MM.1S (cell line): ENCODE results near the gene FAM162A.

Source experiments
- DNase-seq: peaks from one replicate; pipeline ENCODE4 v3.0.0-alpha.2; 2015
- H2AFZ ChIP-seq: fragments of 300-600 bp; sonication (generic); 2 replicates; pipeline ENCODE4 v1.6.0; 2016; ENCODE audit warnings: antibody characterized with exemption, low read length
- H3F3A ChIP-seq: fragments of 300-600 bp; sonication (generic); 2 replicates; pipeline ENCODE4 v1.6.1; 2016; ENCODE audit warnings: mild to moderate bottlenecking, antibody characterized with exemption, low read length, moderate library complexity, mixed read lengths; ENCODE audit not compliant: insufficient read depth
- H3K27ac ChIP-seq: fragments of 300-600 bp; sonication (generic); 2 replicates; pipeline ENCODE4 v1.5.1; 2016; ENCODE audit warnings: mild to moderate bottlenecking, low read length
- H3K27me3 ChIP-seq: fragments of 300-600 bp; sonication (generic); replicated peaks from 2 replicates; pipeline ENCODE4 v1.6.0; 2016; ENCODE audit warnings: low read length; ENCODE audit not compliant: insufficient read depth
- H3K36me3 ChIP-seq: fragments of 300-600 bp; sonication (generic); replicated peaks from 2 replicates; pipeline ENCODE4 v1.6.1; 2016; ENCODE audit warnings: mild to moderate bottlenecking, low read length, mixed read lengths; ENCODE audit not compliant: insufficient read depth
- H3K4me1 ChIP-seq: fragments of 300-600 bp; sonication (generic); 2 replicates; pipeline ENCODE4 v1.6.1; 2016; ENCODE audit warnings: low read length, mixed read lengths
- H3K4me2 ChIP-seq: fragments of 300-600 bp; sonication (generic); 2 replicates; pipeline ENCODE4 v1.6.0; 2016; ENCODE audit warnings: low read depth, low read length
- H3K4me3 ChIP-seq: fragments of 300-600 bp; sonication (generic); 2 replicates; pipeline ENCODE4 v1.5.1; 2016; ENCODE audit warnings: low read length, mixed read lengths
- H3K79me2 ChIP-seq: fragments of 300-600 bp; sonication (generic); 2 replicates; pipeline ENCODE4 v1.6.1; 2016; ENCODE audit warnings: mixed run types, low read length, mixed read lengths
- H3K9ac ChIP-seq: fragments of 300-600 bp; sonication (generic); 2 replicates; pipeline ENCODE4 v1.6.1; 2016; ENCODE audit warnings: low read length, mixed read lengths
- H3K9me2 ChIP-seq: fragments of 300-600 bp; sonication (generic); replicated peaks from 2 replicates; pipeline ENCODE4 v1.6.1; 2016; ENCODE audit warnings: mild to moderate bottlenecking, low read length, mixed read lengths; ENCODE audit not compliant: insufficient read depth
- H3K9me3 ChIP-seq: fragments of 300-600 bp; sonication (generic); replicated peaks from 2 replicates; pipeline ENCODE4 v1.6.1; 2016; ENCODE audit warnings: mild to moderate bottlenecking, low read length, mixed read lengths; ENCODE audit not compliant: insufficient read depth
- H4K20me1 ChIP-seq: fragments of 300-600 bp; sonication (generic); 2 replicates; pipeline ENCODE4 v1.6.1; 2016; ENCODE audit warnings: mild to moderate bottlenecking, low read length, moderate library complexity, mixed read lengths; ENCODE audit not compliant: insufficient read depth
- EZH2 ChIP-seq: fragments of 300-600 bp; sonication (generic); optimal IDR thresholded peaks from 2 replicates; pipeline ENCODE3; 2017; ENCODE audit warnings: low read depth, mild to moderate bottlenecking, antibody characterized with exemption, low read length, mixed read lengths
- EZH2phosphoT487 ChIP-seq: fragments of 300-600 bp; sonication (generic); IDR thresholded peaks from 2 replicates; pipeline ENCODE4 v1.6.1; 2018; ENCODE audit warnings: antibody characterized with exemption, low read length
- TF ChIP-seq, protein P1 (sequence below): fragments of 300-600 bp; sonication (generic); IDR thresholded peaks from 2 replicates; pipeline ENCODE4 v1.5.1; 2016; ENCODE audit warnings: antibody characterized with exemption, low read length, mixed read lengths

FAM162A gene, protein sequence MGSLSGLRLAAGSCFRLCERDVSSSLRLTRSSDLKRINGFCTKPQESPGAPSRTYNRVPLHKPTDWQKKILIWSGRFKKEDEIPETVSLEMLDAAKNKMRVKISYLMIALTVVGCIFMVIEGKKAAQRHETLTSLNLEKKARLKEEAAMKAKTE

DNA sequence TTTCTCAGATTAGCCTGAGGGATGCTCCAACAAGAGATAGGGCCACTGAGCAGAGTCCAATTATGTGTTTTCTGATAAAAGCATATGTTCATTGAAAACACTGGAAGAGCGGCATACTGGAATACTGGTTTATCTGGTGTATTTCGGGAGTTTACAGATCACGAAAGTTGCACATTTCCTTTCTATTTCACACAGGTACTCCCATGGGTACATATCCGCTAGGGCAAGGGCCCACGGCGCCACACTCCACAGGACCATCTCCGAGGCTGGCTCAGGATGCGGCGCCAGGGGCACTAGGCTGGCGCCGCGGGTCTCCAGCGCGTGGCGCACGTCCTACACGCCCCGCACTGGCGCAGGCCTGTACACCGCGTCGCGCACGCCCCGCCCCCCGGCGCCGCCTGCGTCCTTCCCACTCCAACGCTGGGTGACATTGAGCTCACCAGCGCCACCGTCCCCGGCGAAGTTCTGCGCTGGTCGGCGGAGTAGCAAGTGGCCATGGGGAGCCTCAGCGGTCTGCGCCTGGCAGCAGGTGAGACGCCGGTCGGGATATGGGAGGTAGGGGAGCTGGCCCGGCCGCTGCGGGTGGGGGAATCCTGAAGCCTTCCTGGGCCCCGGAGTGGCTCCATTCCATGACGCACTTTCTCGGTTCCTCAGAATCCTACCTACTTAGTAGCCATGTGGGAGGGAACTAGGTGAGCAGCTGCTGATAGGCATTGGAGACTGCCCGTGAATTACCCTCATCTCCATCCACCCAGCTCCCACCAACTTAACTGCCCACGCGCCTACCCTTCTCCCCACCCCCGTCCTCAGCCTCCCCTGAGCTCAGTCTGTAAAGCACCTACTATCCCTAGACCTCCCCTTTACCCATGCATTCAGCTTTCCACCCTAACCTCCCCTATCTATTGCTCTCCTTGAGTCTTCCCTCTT is at the start of gene FAM162A:
Gene FAM162A (plus strand): TSS at position 412 of the 927 bp plus-strand sequence. CDS start 84 bp downstream, at position 496.
- Histone ChIP-seq H3K79me2 (peaks cover 53% of the 10 kb centered on the region), H3K9ac (peak within 1 kb of the TSS; percentile 68), H4K20me1 (no peaks in the 10 kb centered on the region), H2AFZ (peak within 1 kb of the TSS; percentile 93), H3K27ac (peak within 1 kb of the TSS; percentile 51; the same call in 1 of the 2 replicates), H3K4me3 (peak within 1 kb of the TSS; percentile 87), H3K9me2 (no peaks in the 10 kb centered on the region), H3F3A (peaks cover 5% of the 10 kb centered on the region), H3K9me3 (no peaks in the 10 kb centered on the region), H3K27me3 (no peaks in the 10 kb centered on the region), H3K36me3 (no peaks in the 10 kb centered on the region), H3K4me2 (peak within 1 kb of the TSS; percentile 95), H3K4me1 (peaks cover 7% of the 10 kb centered on the region; the same call in 1 of the 2 replicates)
- DNase-seq = peak; percentile 97
- TF ChIP-seq, protein P1, sequence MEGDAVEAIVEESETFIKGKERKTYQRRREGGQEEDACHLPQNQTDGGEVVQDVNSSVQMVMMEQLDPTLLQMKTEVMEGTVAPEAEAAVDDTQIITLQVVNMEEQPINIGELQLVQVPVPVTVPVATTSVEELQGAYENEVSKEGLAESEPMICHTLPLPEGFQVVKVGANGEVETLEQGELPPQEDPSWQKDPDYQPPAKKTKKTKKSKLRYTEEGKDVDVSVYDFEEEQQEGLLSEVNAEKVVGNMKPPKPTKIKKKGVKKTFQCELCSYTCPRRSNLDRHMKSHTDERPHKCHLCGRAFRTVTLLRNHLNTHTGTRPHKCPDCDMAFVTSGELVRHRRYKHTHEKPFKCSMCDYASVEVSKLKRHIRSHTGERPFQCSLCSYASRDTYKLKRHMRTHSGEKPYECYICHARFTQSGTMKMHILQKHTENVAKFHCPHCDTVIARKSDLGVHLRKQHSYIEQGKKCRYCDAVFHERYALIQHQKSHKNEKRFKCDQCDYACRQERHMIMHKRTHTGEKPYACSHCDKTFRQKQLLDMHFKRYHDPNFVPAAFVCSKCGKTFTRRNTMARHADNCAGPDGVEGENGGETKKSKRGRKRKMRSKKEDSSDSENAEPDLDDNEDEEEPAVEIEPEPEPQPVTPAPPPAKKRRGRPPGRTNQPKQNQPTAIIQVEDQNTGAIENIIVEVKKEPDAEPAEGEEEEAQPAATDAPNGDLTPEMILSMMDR = peak; percentile 67
- TF ChIP-seq EZH2phosphoT487 = no peak

DNA sequence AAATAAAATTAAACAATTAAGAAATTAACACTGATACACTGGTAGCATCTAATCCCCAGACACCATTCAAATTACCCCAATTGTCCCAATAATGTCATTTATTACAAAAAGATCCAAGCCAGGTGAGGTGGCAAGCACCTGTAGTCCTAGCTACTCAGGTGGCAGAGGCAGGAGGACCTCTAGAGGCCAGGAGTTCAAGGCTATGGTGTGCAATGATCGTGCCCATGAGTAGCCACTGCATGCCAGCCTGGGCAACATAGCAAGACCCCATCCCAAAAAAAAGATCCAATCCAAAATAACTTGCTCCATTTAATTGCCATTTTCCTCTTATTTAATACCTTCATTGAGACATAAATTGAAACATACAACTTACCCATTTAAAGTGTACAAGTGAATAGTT is 41.2 kb upstream of the FAM162A start:
- Histone ChIP-seq H3K27me3 (no peaks in the 10 kb centered on the region), H3K4me2 (no peak overlapping the region)

DNA sequence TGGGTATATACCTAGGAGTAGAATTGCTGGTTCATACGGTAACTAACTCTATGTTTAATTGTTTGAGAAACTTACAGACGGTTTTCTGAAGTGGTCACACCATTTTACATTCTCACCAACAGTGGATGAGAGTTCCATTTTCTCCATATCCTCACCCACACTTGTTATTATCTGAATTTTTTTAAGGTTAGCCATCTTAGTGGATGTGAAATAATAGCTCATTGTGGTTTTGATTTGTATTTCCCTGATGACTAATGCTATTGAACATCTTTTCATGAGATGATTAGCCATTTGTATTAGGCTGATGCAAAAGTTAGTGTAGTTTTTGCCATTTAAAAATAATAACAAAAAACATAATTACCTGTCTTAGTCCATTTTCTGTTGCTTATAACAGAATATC is 40.3 kb upstream of the FAM162A start:
- Histone ChIP-seq H2AFZ (no peak overlapping the region), H3K4me2 (no peak overlapping the region), H3K9me3 (no peaks in the 10 kb centered on the region), H3K4me1 (no peaks in the 10 kb centered on the region), H4K20me1 (no peaks in the 10 kb centered on the region), H3F3A (no peaks in the 10 kb centered on the region), H3K9me2 (no peaks in the 10 kb centered on the region), H3K36me3 (no peaks in the 10 kb centered on the region), H3K79me2 (no peaks in the 10 kb centered on the region), H3K27me3 (no peaks in the 10 kb centered on the region), H3K4me3 (no peak overlapping the region), H3K27ac (no peak overlapping the region), H3K9ac (no peak overlapping the region)
- TF ChIP-seq EZH2 = no peak
- TF ChIP-seq EZH2phosphoT487 = no peak
- TF ChIP-seq, protein P1 = no peak
- no peak for DNase-seq

More for the DNA sequence above, 41.2 kb upstream of the FAM162A start:
- Histone ChIP-seq H4K20me1 (no peaks in the 10 kb centered on the region), H3K4me3 (no peak overlapping the region), H3K9me3 (no peaks in the 10 kb centered on the region), H3K27ac (no peak overlapping the region), H3K9ac (no peak overlapping the region), H2AFZ (no peak overlapping the region), H3K4me1 (no peaks in the 10 kb centered on the region), H3F3A (no peaks in the 10 kb centered on the region), H3K79me2 (no peaks in the 10 kb centered on the region), H3K9me2 (no peaks in the 10 kb centered on the region), H3K36me3 (no peaks in the 10 kb centered on the region)
- no peak for DNase-seq
- TF ChIP-seq EZH2 = no peak
- TF ChIP-seq EZH2phosphoT487 = no peak
- TF ChIP-seq, protein P1 = no peak
